Ishikawa (cell line): Measurements from ENCODE around the gene PUS10.

Experiments used
- EP300 ChIP-seq: IDR thresholded peaks from 2 replicates; pipeline ENCODE4 v1.6.1; 2012; ENCODE audit warnings: borderline replicate concordance
- NFIC ChIP-seq: IDR thresholded peaks from 2 replicates; pipeline ENCODE4 v1.6.1; 2012
- RAD21 ChIP-seq: IDR thresholded peaks from 2 replicates; pipeline ENCODE4 v1.6.1; 2012; ENCODE audit warnings: low read depth
- TAF1 ChIP-seq: IDR thresholded peaks from 2 replicates; pipeline ENCODE4 v1.6.1; 2012; ENCODE audit warnings: low read depth, mild to moderate bottlenecking
- TEAD4 ChIP-seq: IDR thresholded peaks from 2 replicates; pipeline ENCODE4 v1.6.1; 2012
- ZBTB7A ChIP-seq: IDR thresholded peaks from 2 replicates; pipeline ENCODE4 v1.6.1; 2012; ENCODE audit warnings: low read depth
- TF ChIP-seq, protein P1 (sequence below): IDR thresholded peaks from 2 replicates; pipeline ENCODE4 v1.6.1; 2012

GRCh38 chr2:61014763-61015162 lies 3.3 kb downstream of the PUS10 start:
- TF ChIP-seq, protein P1, sequence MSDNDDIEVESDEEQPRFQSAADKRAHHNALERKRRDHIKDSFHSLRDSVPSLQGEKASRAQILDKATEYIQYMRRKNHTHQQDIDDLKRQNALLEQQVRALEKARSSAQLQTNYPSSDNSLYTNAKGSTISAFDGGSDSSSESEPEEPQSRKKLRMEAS: no peak
- TF ChIP-seq TAF1 (no peak), RAD21 (no peak), EP300 (no peak), TEAD4 (no peak), ZBTB7A (no peak), NFIC (no peak)
